Suppressor macrophage treated with lipopolysaccharide for 4 hours (primary cell): ENCODE data around the gene IL9.

Experiments
- DNase-seq: peaks from one replicate; pipeline ENCODE4 v3.0.0-alpha.2; 2020

The IL9 gene

GRCh38 chr5:135891268-135891667, 4.4 kb downstream of the IL9 start:
- no peak for DNase-seq

GRCh38 chr5:135890867-135891266, 4.8 kb downstream of the IL9 start:
- DNase-seq, result no peak

GRCh38 chr5:135890296-135890695, 5.3 kb downstream of the IL9 start:
- no peak for DNase-seq

GRCh38 chr5:135887881-135888614, 7.6 kb downstream of the IL9 start:
- DNase-seq, result no peak

GRCh38 chr5:135887447-135887864, 8.2 kb downstream of the IL9 start:
- peak; percentile 78 for DNase-seq

GRCh38 chr5:135886136-135886535, 9.5 kb downstream of the IL9 start:
- no peak for DNase-seq

GRCh38 chr5:135885031-135885430, 10.6 kb downstream of the IL9 start:
- no peak for DNase-seq

- no peak for DNase-seq
Observed at GRCh38 chr5:135883441-135883840, 12.2 kb downstream of the IL9 start.

- no peak for DNase-seq
Observed at GRCh38 chr5:135883026-135883425, 12.6 kb downstream of the IL9 start.

- no peak for DNase-seq
Observed at GRCh38 chr5:135881819-135882218, 13.8 kb downstream of the IL9 start.

GRCh38 chr5:135881244-135881643, 14.4 kb downstream of the IL9 start:
- DNase-seq, result no peak

GRCh38 chr5:135880801-135881200, 14.8 kb downstream of the IL9 start:
- DNase-seq, result no peak

- DNase-seq, result no peak
Observed at GRCh38 chr5:135880278-135880677, 15.4 kb downstream of the IL9 start.

- DNase-seq, result no peak
Observed at GRCh38 chr5:135879591-135879990, 16.1 kb downstream of the IL9 start.

GRCh38 chr5:135878156-135878620, 17.5 kb downstream of the IL9 start:
- DNase-seq, result no peak

GRCh38 chr5:135877570-135878155, 18.0 kb downstream of the IL9 start:
- DNase-seq, result no peak

GRCh38 chr5:135876146-135876545, 19.5 kb downstream of the IL9 start:
- DNase-seq, result peak; percentile 66

GRCh38 chr5:135875567-135875966, 20.1 kb downstream of the IL9 start:
- DNase-seq, result no peak

GRCh38 chr5:135874461-135874860, 21.2 kb downstream of the IL9 start:
- no peak for DNase-seq

- DNase-seq, result no peak
Observed at GRCh38 chr5:135873831-135874230, 21.8 kb downstream of the IL9 start.

- DNase-seq, result no peak
Observed at GRCh38 chr5:135871268-135871915, 24.2 kb downstream of the IL9 start.

GRCh38 chr5:135869935-135870334, 25.7 kb downstream of the IL9 start:
- no peak for DNase-seq

- DNase-seq, result no peak
Observed at GRCh38 chr5:135869276-135869675, 26.4 kb downstream of the IL9 start.

- DNase-seq, result no peak
Observed at GRCh38 chr5:135868681-135869080, 27.0 kb downstream of the IL9 start.
